SK-N-SH treated with all-trans-retinoic acid at 6 μM for 48 hours (cell line): ENCODE data around the gene ZNF552.

Source experiments
- ATAC-seq: fragments of 200-7000 bp; cut with Tn5 transposase; 3 replicates; pipeline ENCODE4 v1.9.1; 2020; ENCODE audit warnings: mild to moderate bottlenecking, moderate library complexity
- ESRRG ChIP-seq: fragments of 250-450 bp; sonication (Bioruptor Pico); IDR thresholded peaks from 2 replicates; pipeline ENCODE4 v1.6.1; 2021; ENCODE audit warnings: mild to moderate bottlenecking
- GLIS3 ChIP-seq: fragments of 250-450 bp; sonication (Bioruptor Pico); IDR thresholded peaks from 2 replicates; pipeline ENCODE4 v1.5.0; 2020; ENCODE audit warnings: mild to moderate bottlenecking, moderate library complexity
- ISL1 ChIP-seq: fragments of 250-450 bp; sonication (Bioruptor Pico); IDR thresholded peaks from 2 replicates; pipeline ENCODE4 v2.1.2; 2022; ENCODE audit warnings: mild to moderate bottlenecking, moderate library complexity
- OSR1 ChIP-seq: fragments of 250-450 bp; sonication (Bioruptor Pico); IDR thresholded peaks from 2 replicates; pipeline ENCODE4 v1.8.0; 2022; ENCODE audit warnings: moderate library complexity, mild to moderate bottlenecking, inconsistent platforms
- RARB ChIP-seq: fragments of 250-450 bp; sonication (Bioruptor Pico); IDR thresholded peaks from 2 replicates; pipeline ENCODE4 v1.8.0; 2021; ENCODE audit warnings: mild to moderate bottlenecking, moderate library complexity
- SNAI2 ChIP-seq: fragments of 250-450 bp; sonication (Bioruptor Pico); IDR thresholded peaks from 2 replicates; pipeline ENCODE4 v1.5.0; 2020; ENCODE audit warnings: mild to moderate bottlenecking, moderate library complexity
- TOX ChIP-seq: fragments of 250-450 bp; sonication (Bioruptor Pico); IDR thresholded peaks from 2 replicates; pipeline ENCODE4 v1.8.0; 2021; ENCODE audit warnings: mild to moderate bottlenecking, moderate library complexity, borderline replicate concordance
- ZC3H10 ChIP-seq: fragments of 250-450 bp; sonication (Bioruptor Pico); IDR thresholded peaks from 2 replicates; pipeline ENCODE4 v1.5.1; 2021; ENCODE audit warnings: mild to moderate bottlenecking, moderate library complexity
- ZFP3 ChIP-seq: fragments of 250-450 bp; sonication (Bioruptor Pico); IDR thresholded peaks from 2 replicates; pipeline ENCODE4 v1.5.0; 2020; ENCODE audit warnings: mild to moderate bottlenecking, moderate library complexity
- ZFP30 ChIP-seq: fragments of 450-650 bp; formaldehyde crosslinking; IDR thresholded peaks from 2 replicates; pipeline ENCODE4 v1.5.0; 2022; ENCODE audit warnings: mild to moderate bottlenecking, moderate library complexity
- ZNF565 ChIP-seq: fragments of 450-650 bp; formaldehyde crosslinking; conservative IDR thresholded peaks from 2 replicates; pipeline ENCODE4 v1.5.0; 2020; ENCODE audit warnings: low read depth, mild to moderate bottlenecking, moderate library complexity
- ZNF70 ChIP-seq: fragments of 450-650 bp; formaldehyde crosslinking; IDR thresholded peaks from 2 replicates; pipeline ENCODE4 v1.5.0; 2020; ENCODE audit warnings: mild to moderate bottlenecking, moderate library complexity
- ZNF8 ChIP-seq: fragments of 450-650 bp; formaldehyde crosslinking; IDR thresholded peaks from 2 replicates; pipeline ENCODE4 v1.5.0; 2020; ENCODE audit warnings: mild to moderate bottlenecking, moderate library complexity
- TF ChIP-seq, protein P1 (sequence below): fragments of 250-450 bp; sonication (Bioruptor Pico); IDR thresholded peaks from 2 replicates; pipeline ENCODE4 v1.8.0; 2021; ENCODE audit warnings: low read depth, mild to moderate bottlenecking, moderate library complexity, borderline replicate concordance
- TF ChIP-seq, protein P2 (sequence below): fragments of 250-450 bp; sonication (Bioruptor Pico); IDR thresholded peaks from 2 replicates; pipeline ENCODE4 v1.5.0; 2020; ENCODE audit warnings: mild to moderate bottlenecking, moderate library complexity
- TF ChIP-seq, protein P3 (sequence below): fragments of 250-450 bp; sonication (Bioruptor Pico); IDR thresholded peaks from 2 replicates; pipeline ENCODE4 v1.8.0; 2020; ENCODE audit warnings: mild to moderate bottlenecking, moderate library complexity, borderline replicate concordance
- TF ChIP-seq, protein P4 (sequence below): fragments of 250-450 bp; sonication (Bioruptor Pico); IDR thresholded peaks from 2 replicates; pipeline ENCODE4 v1.5.1; 2021; ENCODE audit warnings: mild to moderate bottlenecking, moderate library complexity

ZNF552 gene

DNA sequence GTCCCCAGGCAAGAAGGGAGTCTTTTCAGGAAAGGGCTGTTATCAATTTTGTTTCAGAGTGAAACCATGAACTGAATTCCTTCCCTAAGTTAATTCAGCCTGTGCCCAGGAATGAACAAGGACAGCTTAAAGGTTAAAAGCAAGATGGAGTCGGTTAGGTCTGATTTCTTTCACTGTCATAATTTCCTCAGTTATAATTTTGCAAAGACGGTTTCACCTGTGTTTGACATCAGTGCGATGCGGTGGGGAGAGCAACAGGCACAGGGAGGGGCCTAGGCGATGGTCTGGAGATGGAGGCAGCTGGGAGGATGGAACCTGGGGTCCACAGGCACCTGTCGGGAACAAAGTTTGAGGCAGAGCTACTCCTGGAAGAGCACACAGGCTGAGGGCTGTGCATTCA, 5.9 kb upstream of the ZNF552 start (continued):
- no peak for TF ChIP-seq ZC3H10 (CRISPR knock-in tag)

DNA sequence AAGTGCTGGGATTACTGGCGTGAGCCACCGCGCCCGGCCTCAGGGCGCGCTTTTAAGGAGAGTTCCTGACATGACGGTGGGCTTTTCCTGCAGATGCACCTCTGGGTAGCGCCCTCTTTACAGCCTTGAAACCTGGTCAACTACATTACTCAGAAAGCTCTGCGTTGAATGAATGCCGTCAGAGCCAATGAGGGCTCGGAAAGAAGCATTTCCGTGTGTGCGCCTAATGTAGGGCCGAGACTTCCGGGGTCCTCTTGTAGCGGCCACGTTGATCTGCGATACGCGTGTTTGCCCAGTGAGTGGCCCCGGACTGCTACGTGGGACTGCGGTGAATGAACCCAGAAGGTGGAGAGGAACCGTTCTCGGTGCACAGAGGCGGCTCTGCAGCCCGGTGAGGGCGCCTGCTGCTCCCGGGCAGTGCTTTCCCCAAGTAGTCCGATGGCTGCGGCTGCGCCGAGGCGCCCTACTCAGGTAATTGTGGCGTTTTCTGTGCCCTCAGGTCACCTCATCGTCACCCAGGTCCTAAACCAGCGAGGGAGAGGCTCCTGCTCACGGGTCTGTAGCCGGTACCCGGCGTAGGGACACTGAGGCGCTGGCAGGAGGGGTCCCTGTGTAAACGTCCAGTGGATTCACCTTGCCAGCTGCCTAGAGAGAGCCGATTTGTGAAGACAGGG, 4.9 kb upstream of the ZNF552 start:
- TF ChIP-seq, protein P1, sequence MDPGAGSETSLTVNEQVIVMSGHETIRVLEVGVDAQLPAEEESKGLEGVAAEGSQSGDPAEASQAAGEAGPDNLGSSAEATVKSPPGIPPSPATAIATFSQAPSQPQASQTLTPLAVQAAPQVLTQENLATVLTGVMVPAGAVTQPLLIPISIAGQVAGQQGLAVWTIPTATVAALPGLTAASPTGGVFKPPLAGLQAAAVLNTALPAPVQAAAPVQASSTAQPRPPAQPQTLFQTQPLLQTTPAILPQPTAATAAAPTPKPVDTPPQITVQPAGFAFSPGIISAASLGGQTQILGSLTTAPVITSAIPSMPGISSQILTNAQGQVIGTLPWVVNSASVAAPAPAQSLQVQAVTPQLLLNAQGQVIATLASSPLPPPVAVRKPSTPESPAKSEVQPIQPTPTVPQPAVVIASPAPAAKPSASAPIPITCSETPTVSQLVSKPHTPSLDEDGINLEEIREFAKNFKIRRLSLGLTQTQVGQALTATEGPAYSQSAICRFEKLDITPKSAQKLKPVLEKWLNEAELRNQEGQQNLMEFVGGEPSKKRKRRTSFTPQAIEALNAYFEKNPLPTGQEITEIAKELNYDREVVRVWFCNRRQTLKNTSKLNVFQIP (CRISPR knock-in tag), result no peak
- 0 out of 2 replicates have a peak, but pooled peaks have one; percentile 29 for TF ChIP-seq ZFP3 (CRISPR knock-in tag)
- peak; percentile 93 for ATAC-seq

DNA sequence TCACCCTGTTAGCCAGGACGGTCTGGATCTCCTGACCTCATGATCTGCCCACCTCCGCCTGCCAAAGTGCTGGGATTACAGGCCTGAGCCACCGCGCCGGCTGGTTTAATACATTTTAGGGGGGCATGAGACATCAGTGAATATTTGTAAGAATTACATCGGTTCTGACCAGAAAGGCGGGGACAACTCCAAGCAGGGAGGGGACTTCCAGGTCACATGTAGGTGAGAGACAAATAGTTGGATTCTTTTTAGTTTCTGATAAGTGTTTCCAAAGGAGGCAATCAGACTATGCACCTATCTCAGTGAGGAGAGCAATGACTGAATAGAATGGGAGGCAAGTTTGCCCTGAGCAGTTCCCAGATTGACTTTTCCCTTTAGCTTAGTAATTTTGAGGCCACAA, 3.7 kb upstream of the ZNF552 start:
- ATAC-seq, result no peak
- no peak for TF ChIP-seq ZFP3 (CRISPR knock-in tag)
- TF ChIP-seq ZNF565, result no peak
- TF ChIP-seq, protein P2, sequence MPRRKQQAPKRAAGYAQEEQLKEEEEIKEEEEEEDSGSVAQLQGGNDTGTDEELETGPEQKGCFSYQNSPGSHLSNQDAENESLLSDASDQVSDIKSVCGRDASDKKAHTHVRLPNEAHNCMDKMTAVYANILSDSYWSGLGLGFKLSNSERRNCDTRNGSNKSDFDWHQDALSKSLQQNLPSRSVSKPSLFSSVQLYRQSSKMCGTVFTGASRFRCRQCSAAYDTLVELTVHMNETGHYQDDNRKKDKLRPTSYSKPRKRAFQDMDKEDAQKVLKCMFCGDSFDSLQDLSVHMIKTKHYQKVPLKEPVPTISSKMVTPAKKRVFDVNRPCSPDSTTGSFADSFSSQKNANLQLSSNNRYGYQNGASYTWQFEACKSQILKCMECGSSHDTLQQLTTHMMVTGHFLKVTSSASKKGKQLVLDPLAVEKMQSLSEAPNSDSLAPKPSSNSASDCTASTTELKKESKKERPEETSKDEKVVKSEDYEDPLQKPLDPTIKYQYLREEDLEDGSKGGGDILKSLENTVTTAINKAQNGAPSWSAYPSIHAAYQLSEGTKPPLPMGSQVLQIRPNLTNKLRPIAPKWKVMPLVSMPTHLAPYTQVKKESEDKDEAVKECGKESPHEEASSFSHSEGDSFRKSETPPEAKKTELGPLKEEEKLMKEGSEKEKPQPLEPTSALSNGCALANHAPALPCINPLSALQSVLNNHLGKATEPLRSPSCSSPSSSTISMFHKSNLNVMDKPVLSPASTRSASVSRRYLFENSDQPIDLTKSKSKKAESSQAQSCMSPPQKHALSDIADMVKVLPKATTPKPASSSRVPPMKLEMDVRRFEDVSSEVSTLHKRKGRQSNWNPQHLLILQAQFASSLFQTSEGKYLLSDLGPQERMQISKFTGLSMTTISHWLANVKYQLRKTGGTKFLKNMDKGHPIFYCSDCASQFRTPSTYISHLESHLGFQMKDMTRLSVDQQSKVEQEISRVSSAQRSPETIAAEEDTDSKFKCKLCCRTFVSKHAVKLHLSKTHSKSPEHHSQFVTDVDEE, result no peak
- TF ChIP-seq GLIS3 (CRISPR knock-in tag), result no peak
- TF ChIP-seq, all 23 proteins: peak for 0

DNA sequence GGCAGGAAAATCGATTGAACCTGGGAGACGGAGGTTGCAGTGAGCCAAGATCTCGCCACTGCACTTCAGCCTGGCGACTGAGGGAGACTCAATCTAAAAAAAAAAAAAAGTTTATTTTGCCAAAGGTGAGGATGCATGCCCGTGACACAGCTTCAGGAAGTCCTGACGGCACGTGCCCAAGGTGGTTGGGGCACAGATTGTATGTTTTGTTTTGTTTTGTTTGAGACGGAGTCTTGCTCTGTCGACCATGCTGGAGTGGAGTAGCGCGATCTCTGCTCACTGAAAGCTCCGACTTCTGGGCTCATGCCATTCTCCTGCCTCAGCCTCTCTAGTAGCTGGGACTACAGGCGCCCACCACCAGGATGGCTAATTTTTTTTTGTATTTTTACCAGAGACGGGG, 3.3 kb upstream of the ZNF552 start:
- TF ChIP-seq, protein P1 (CRISPR knock-in tag), result no peak
- no peak for TF ChIP-seq OSR1
- no peak for TF ChIP-seq ZNF8 (CRISPR knock-in tag)
- TF ChIP-seq, protein P2, result no peak
- no peak for TF ChIP-seq ZC3H10 (CRISPR knock-in tag)
- TF ChIP-seq, protein P3, sequence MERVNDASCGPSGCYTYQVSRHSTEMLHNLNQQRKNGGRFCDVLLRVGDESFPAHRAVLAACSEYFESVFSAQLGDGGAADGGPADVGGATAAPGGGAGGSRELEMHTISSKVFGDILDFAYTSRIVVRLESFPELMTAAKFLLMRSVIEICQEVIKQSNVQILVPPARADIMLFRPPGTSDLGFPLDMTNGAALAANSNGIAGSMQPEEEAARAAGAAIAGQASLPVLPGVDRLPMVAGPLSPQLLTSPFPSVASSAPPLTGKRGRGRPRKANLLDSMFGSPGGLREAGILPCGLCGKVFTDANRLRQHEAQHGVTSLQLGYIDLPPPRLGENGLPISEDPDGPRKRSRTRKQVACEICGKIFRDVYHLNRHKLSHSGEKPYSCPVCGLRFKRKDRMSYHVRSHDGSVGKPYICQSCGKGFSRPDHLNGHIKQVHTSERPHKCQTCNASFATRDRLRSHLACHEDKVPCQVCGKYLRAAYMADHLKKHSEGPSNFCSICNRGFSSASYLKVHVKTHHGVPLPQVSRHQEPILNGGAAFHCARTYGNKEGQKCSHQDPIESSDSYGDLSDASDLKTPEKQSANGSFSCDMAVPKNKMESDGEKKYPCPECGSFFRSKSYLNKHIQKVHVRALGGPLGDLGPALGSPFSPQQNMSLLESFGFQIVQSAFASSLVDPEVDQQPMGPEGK, result no peak
- TF ChIP-seq, protein P4, sequence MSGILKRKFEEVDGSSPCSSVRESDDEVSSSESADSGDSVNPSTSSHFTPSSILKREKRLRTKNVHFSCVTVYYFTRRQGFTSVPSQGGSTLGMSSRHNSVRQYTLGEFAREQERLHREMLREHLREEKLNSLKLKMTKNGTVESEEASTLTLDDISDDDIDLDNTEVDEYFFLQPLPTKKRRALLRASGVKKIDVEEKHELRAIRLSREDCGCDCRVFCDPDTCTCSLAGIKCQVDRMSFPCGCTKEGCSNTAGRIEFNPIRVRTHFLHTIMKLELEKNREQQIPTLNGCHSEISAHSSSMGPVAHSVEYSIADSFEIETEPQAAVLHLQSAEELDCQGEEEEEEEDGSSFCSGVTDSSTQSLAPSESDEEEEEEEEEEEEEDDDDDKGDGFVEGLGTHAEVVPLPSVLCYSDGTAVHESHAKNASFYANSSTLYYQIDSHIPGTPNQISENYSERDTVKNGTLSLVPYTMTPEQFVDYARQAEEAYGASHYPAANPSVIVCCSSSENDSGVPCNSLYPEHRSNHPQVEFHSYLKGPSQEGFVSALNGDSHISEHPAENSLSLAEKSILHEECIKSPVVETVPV (CRISPR knock-in tag), result no peak
- no peak for TF ChIP-seq ZNF565
- TF ChIP-seq ESRRG (CRISPR knock-in tag), result no peak
- no peak for TF ChIP-seq ZFP3 (CRISPR knock-in tag)
- TF ChIP-seq SNAI2 (CRISPR knock-in tag), result no peak
- TF ChIP-seq TOX (CRISPR knock-in tag), result no peak
- TF ChIP-seq ISL1 (CRISPR knock-in tag), result no peak
- no peak for TF ChIP-seq ZFP30 (CRISPR knock-in tag)
- no peak for TF ChIP-seq GLIS3 (CRISPR knock-in tag)
- TF ChIP-seq RARB (CRISPR knock-in tag), result no peak
- TF ChIP-seq ZNF70 (CRISPR knock-in tag), result no peak
- ATAC-seq, result no peak
